OCI-LY7 (cell line): ENCODE data around the gene RBP3. TPM values are rescaled to one million over a fixed set of nuclear protein-coding genes. Genes with fewer than 3 reads are reported as not detected.

Experiments used
- BruUV-seq: library from RNA; stranded (reverse); fragments of 400-500 nt; replicated peaks from 2 replicates; lab custom pipeline; 2021; lab: Mats Ljungman, UMichigan
- CTCF ChIA-PET: fragments of 300-600 bp; sonication (Branson Sonifier 250); formaldehyde crosslinking; loops from one replicate; lab custom pipeline; 2022; ENCODE audit warnings: antibody characterized with exemption; ENCODE audit not compliant: unreplicated experiment; lab: Charles Lee
- POLR2A ChIA-PET: fragments of 300-600 bp; sonication (Branson Sonifier 250); formaldehyde crosslinking; loops from one replicate; lab custom pipeline; 2022; ENCODE audit warnings: antibody characterized with exemption; lab: Charles Lee
- DNase-seq: peaks from one replicate; pipeline ENCODE4 v3.0.0-alpha.2; 2015; ENCODE audit warnings: low spot score
- H2AFZ ChIP-seq: fragments of 200-600 bp; sonication (generic), shearing (Covaris generic); 2 replicates; pipeline ENCODE4 v1.6.1; 2014; ENCODE audit warnings: mild to moderate bottlenecking, antibody characterized with exemption, low read length, moderate library complexity
- H3K27ac ChIP-seq: fragments of 200-600 bp; sonication (generic); 2 replicates; pipeline ENCODE4 v1.5.1; 2014; ENCODE audit warnings: mixed run types, low read depth, mild to moderate bottlenecking, moderate library complexity, low read length, inconsistent platforms; ENCODE audit not compliant: poor library complexity, severe bottlenecking
- H3K36me3 ChIP-seq: fragments of 200-600 bp; sonication (generic); 2 replicates; pipeline ENCODE4 v1.6.1; 2014; ENCODE audit warnings: mild to moderate bottlenecking, antibody characterized with exemption, low read length, moderate library complexity, mixed read lengths; ENCODE audit not compliant: insufficient read depth
- H3K4me1 ChIP-seq: fragments of 200-600 bp; sonication (generic); 2 replicates; pipeline ENCODE4 v1.5.1; 2014; ENCODE audit warnings: mild to moderate bottlenecking, low read length; ENCODE audit not compliant: insufficient read depth, poor library complexity, severe bottlenecking
- H3K4me2 ChIP-seq: fragments of 200-600 bp; sonication (generic); 2 replicates; pipeline ENCODE4 v1.6.1; 2014; ENCODE audit warnings: mild to moderate bottlenecking, low read length
- H3K4me3 ChIP-seq: fragments of 200-600 bp; sonication (generic); 2 replicates; pipeline ENCODE4 v1.5.1; 2014; ENCODE audit warnings: mild to moderate bottlenecking, low read depth, low read length; ENCODE audit not compliant: poor library complexity, severe bottlenecking
- H3K79me2 ChIP-seq: fragments of 200-600 bp; sonication (generic); 2 replicates; pipeline ENCODE4 v1.6.1; 2016; ENCODE audit warnings: low read depth, mild to moderate bottlenecking, low read length, moderate library complexity, mixed read lengths; ENCODE audit not compliant: insufficient read depth
- H3K9me2 ChIP-seq: fragments of 200-600 bp; sonication (generic); 2 replicates; pipeline ENCODE4 v1.6.1; 2016; ENCODE audit warnings: mild to moderate bottlenecking, low read length, mixed read lengths; ENCODE audit not compliant: insufficient read depth
- H3K9me3 ChIP-seq: fragments of 200-600 bp; sonication (generic); 2 replicates; pipeline ENCODE4 v1.6.1; 2014; ENCODE audit warnings: mild to moderate bottlenecking, mixed run types, low read length, mixed read lengths
- H4K20me1 ChIP-seq: fragments of 200-600 bp; sonication (generic); 2 replicates; pipeline ENCODE4 v1.6.1; 2014; ENCODE audit warnings: mild to moderate bottlenecking, antibody characterized with exemption, low read length, moderate library complexity, mixed read lengths; ENCODE audit not compliant: insufficient read depth
- EZH2phosphoT487 ChIP-seq: fragments of 200-600 bp; sonication (generic); IDR thresholded peaks from 2 replicates; pipeline ENCODE4 v1.6.1; 2018; ENCODE audit warnings: low read depth, borderline replicate concordance, mild to moderate bottlenecking, mixed run types, antibody characterized with exemption, low read length, moderate library complexity, mixed read lengths
- intact Hi-C: fragments of 100-400 bp; cut with micrococcal nuclease; formaldehyde crosslinking; loops from one replicate; pipeline ENCODE4 v1.10.0; 2022; ENCODE audit not compliant: unreplicated experiment
- total RNA-seq, 2 experiments: library from RNA; depleted of rRNA in 1 of 2; stranded (reverse); fragments of >200 nt in 1 of 2; shearing (Covaris generic) in 1 of 2; gene quantifications; 2 replicates each; pipeline ENCODE4 v1.2.3, GENCODE V29; 2014 to 2022
- TF ChIP-seq, protein P1 (sequence below): fragments of 200-600 bp; sonication (generic); conservative IDR thresholded peaks from 2 replicates; pipeline ENCODE4 v1.5.1; 2014; ENCODE audit warnings: mild to moderate bottlenecking, antibody characterized with exemption, low read length, moderate library complexity, mixed read lengths

Gene RBP3
- total RNA-seq, 2 experiments from 2014 or later: not detected

- no TSS peak for BruUV-seq
- ChIA-PET POLR2A (no interaction called here), CTCF (no interaction called here)
- H3K9me3 ChIP-seq: no peaks in the 10 kb centered on the region
- H3K4me3 ChIP-seq: no peak overlapping the region
- H3K9me2 ChIP-seq: no peaks in the 10 kb centered on the region
- no peaks in the 10 kb centered on the region for H3K4me1 ChIP-seq
- TF ChIP-seq, protein P1, sequence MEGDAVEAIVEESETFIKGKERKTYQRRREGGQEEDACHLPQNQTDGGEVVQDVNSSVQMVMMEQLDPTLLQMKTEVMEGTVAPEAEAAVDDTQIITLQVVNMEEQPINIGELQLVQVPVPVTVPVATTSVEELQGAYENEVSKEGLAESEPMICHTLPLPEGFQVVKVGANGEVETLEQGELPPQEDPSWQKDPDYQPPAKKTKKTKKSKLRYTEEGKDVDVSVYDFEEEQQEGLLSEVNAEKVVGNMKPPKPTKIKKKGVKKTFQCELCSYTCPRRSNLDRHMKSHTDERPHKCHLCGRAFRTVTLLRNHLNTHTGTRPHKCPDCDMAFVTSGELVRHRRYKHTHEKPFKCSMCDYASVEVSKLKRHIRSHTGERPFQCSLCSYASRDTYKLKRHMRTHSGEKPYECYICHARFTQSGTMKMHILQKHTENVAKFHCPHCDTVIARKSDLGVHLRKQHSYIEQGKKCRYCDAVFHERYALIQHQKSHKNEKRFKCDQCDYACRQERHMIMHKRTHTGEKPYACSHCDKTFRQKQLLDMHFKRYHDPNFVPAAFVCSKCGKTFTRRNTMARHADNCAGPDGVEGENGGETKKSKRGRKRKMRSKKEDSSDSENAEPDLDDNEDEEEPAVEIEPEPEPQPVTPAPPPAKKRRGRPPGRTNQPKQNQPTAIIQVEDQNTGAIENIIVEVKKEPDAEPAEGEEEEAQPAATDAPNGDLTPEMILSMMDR: no peak
- no peak for TF ChIP-seq EZH2phosphoT487
- DNase-seq: no peak
- no peak overlapping the region for H3K27ac ChIP-seq
- no peak overlapping the region for H2AFZ ChIP-seq
- no peaks in the 10 kb centered on the region for H4K20me1 ChIP-seq
- H3K36me3 ChIP-seq: no peaks in the 10 kb centered on the region
- no peaks in the 10 kb centered on the region for H3K79me2 ChIP-seq
- H3K4me2 ChIP-seq: no peak overlapping the region
- intact Hi-C loops: no loop called here
These were observed 25.1 kb upstream of the RBP3 start for GRCh38 chr10:47323087-47323486.

GRCh38 chr10:47323636-47324296 is 24.4 kb upstream of the RBP3 start:
- ChIA-PET CTCF (no interaction called here), POLR2A (no interaction called here)
- no peaks in the 10 kb centered on the region for H4K20me1 ChIP-seq

More at GRCh38 chr10:47323636-47324296, 24.4 kb upstream of the RBP3 start:
- Histone ChIP-seq H3K9me2 (no peaks in the 10 kb centered on the region), H2AFZ (no peak overlapping the region), H3K9me3 (no peaks in the 10 kb centered on the region), H3K79me2 (no peaks in the 10 kb centered on the region), H3K36me3 (no peaks in the 10 kb centered on the region), H3K4me3 (no peak overlapping the region), H3K27ac (no peak overlapping the region), H3K4me2 (no peak overlapping the region), H3K4me1 (no peaks in the 10 kb centered on the region)
- BruUV-seq: no TSS peak
- no peak for DNase-seq
- TF ChIP-seq, protein P1: no peak
- TF ChIP-seq EZH2phosphoT487: no peak
- intact Hi-C loops: no loop called here
